Measurements from ENCODE around the gene GID8.

GID8 gene

GRCh38 chr20:62984666-62985443, 46.9 kb downstream of the GID8 start:
- Histone ChIP-seq H3K36me3 (ENCODE audit: control insufficient read depth, insufficient read depth, low read length) (no peaks in the 10 kb centered on the region), H3K4me3 (ENCODE audit: low read depth, low read length) (no peak overlapping the region), H3K4me1 (ENCODE audit: control insufficient read depth, insufficient read depth, low read length) (peaks cover 28% of the 10 kb centered on the region), H3K27me3 (ENCODE audit: control insufficient read depth, insufficient read depth, low read length) (peaks cover 26% of the 10 kb centered on the region; the same call in 1 of the 2 replicates), H3K27ac (ENCODE audit: low read depth, low read length) (no peak overlapping the region), H3K9me3 (ENCODE audit: control insufficient read depth, insufficient read depth, low read depth, low read length) (no peaks in the 10 kb centered on the region), H3K9ac (ENCODE audit: low read length) (no peak overlapping the region)

DNA sequence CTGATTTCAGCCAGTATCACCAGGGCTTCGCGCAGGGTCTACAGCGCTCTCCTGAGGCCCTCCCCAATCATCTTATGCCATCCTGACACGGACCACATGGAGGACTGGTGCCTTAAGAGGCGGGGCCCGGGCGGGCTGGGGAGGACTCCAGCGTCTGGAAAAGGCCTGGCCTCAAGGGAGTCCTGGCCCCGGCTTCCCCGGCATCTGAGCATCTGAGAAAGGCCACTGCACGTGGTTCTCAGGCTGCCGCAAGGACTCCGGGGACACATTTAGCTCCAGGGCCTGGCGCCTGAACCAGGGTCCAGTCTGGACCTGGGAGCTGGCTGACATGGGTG, 47.5 kb downstream of the GID8 start:
- no peaks in the 10 kb centered on the region for H3K36me3 ChIP-seq (ENCODE audit: control insufficient read depth, insufficient read depth, low read length)
- H3K4me1 ChIP-seq (ENCODE audit: control insufficient read depth, insufficient read depth, low read length): peaks cover 23% of the 10 kb centered on the region
- peaks cover 25% of the 10 kb centered on the region; the same call in 1 of the 2 replicates for H3K27me3 ChIP-seq (ENCODE audit: control insufficient read depth, insufficient read depth, low read length)
- H3K9me3 ChIP-seq (ENCODE audit: control insufficient read depth, insufficient read depth, low read depth, low read length): no peaks in the 10 kb centered on the region
- H3K4me3 ChIP-seq (ENCODE audit: low read depth, low read length): no peak overlapping the region
- H3K9ac ChIP-seq (ENCODE audit: low read length): no peak overlapping the region
- H3K27ac ChIP-seq (ENCODE audit: low read depth, low read length): no peak overlapping the region

DNA sequence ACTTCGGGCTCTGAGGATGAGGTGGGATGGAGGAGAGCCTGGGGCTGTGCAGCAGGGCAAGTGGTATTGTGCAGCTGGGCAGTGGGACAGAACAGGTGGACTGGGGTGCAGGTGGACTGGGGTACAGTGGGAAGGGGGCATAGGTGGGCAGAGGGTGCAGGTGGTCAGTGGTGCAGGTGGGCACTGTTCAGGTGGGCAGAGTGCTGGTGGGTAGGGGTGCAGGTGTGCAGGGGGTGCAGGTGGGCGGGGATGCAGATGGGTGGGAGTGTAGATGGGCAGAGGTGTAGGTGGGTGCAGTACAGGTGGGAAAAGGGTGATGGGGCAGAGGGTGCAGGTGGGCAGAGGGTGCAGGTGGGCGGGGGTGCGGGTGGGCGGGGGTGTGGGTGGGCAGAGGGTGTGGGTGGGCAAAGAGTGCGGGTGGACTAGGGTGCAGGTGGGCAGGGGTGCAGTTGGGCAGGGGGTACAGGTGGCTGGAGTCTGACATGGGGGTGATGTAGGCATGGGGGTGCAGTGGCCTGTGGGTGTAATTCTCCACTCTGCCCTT, 48.4 kb downstream of the GID8 start:
- H3K9ac ChIP-seq (ENCODE audit: low read length): no peak overlapping the region
- H3K9me3 ChIP-seq (ENCODE audit: control insufficient read depth, insufficient read depth, low read depth, low read length): no peaks in the 10 kb centered on the region
- H3K27me3 ChIP-seq (ENCODE audit: control insufficient read depth, insufficient read depth, low read length): peaks cover 28% of the 10 kb centered on the region; the same call in 1 of the 2 replicates
- H3K36me3 ChIP-seq (ENCODE audit: control insufficient read depth, insufficient read depth, low read length): no peaks in the 10 kb centered on the region
- H3K4me3 ChIP-seq (ENCODE audit: low read depth, low read length): no peak overlapping the region
- H3K4me1 ChIP-seq (ENCODE audit: control insufficient read depth, insufficient read depth, low read length): peaks cover 19% of the 10 kb centered on the region
- H3K27ac ChIP-seq (ENCODE audit: low read depth, low read length): no peak overlapping the region

DNA sequence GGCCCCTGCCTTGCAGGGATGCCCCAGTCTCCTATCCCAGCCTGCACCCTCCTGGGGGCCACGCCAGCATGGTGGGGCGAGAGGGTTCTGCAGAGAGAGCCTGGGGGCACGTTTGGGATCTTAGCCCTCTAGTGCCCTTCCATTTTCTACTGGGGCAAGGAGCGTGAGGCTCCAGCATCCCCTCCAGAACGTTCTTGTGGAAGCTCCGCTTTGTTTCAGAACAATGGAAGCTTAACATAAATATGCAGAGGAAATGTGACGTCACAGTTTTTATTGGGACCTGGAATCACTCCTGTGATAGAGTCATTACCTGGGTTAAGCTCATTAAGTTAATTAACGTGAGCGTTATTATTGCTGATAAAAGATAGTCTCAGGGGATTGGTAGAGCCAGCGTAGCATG, 49.2 kb downstream of the GID8 start:
- Histone ChIP-seq H3K36me3 (ENCODE audit: control insufficient read depth, insufficient read depth, low read length) (no peaks in the 10 kb centered on the region), H3K27ac (ENCODE audit: low read depth, low read length) (no peak overlapping the region), H3K4me3 (ENCODE audit: low read depth, low read length) (no peak overlapping the region), H3K9me3 (ENCODE audit: control insufficient read depth, insufficient read depth, low read depth, low read length) (no peaks in the 10 kb centered on the region), H3K4me1 (ENCODE audit: control insufficient read depth, insufficient read depth, low read length) (peaks cover 19% of the 10 kb centered on the region), H3K27me3 (ENCODE audit: control insufficient read depth, insufficient read depth, low read length) (peaks cover 34% of the 10 kb centered on the region; the same call in 1 of the 2 replicates), H3K9ac (ENCODE audit: low read length) (no peak overlapping the region)

DNA sequence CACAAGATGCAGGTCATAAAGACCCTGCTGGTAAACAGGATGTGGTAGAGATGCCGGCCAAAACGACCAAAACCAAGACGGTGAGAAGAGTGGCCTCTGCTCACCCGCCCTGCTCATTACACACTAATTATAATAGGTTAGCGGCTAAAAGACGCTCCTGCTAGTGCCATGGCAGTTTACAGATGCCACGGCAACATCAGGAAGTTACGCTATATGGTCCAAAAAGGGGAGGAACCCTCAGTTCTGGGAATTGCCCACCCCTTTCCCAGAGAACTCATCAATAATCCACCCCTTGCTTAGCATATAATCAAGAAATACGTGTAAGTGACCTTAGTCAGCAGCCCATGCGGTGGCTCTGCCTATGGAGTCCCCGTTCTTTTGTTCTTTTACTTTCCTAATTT, 51.3 kb downstream of the GID8 start:
- peaks cover 34% of the 10 kb centered on the region; the same call in 1 of the 2 replicates for H3K27me3 ChIP-seq (ENCODE audit: control insufficient read depth, insufficient read depth, low read length)
- H3K27ac ChIP-seq (ENCODE audit: low read depth, low read length): no peak overlapping the region
- no peaks in the 10 kb centered on the region for H3K9me3 ChIP-seq (ENCODE audit: control insufficient read depth, insufficient read depth, low read depth, low read length)
- no peaks in the 10 kb centered on the region for H3K36me3 ChIP-seq (ENCODE audit: control insufficient read depth, insufficient read depth, low read length)
- H3K4me1 ChIP-seq (ENCODE audit: control insufficient read depth, insufficient read depth, low read length): peaks cover 10% of the 10 kb centered on the region
- no peak overlapping the region for H3K4me3 ChIP-seq (ENCODE audit: low read depth, low read length)
- no peak overlapping the region for H3K9ac ChIP-seq (ENCODE audit: low read length)

DNA sequence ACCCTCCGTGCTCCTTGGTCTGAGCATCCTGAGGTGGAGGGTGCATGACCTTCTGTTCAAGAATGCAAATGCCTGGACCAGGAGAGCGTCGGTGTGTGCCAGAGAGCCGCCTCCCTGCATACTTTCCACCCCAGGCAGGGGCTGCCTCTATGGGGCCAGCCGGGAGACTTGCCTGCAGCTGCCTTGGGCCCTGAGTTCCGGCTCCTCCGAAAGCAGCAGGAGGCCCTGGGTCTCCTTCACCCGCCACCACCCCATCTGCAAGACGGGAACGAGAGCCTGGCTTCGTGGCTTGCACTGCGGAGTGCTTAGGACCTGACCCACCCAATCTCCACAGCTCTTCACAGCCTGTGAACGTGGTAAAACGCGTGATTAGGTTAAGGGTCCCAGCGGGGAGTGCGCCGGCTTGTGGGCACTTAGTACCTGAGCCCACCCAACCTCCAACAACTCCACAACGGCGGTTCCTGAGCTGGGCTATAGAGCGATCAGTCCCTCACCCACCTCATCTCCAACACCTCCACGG, 52.4 kb downstream of the GID8 start:
- no peak overlapping the region for H3K4me3 ChIP-seq (ENCODE audit: low read depth, low read length)
- H3K9me3 ChIP-seq (ENCODE audit: control insufficient read depth, insufficient read depth, low read depth, low read length): no peaks in the 10 kb centered on the region
- H3K27ac ChIP-seq (ENCODE audit: low read depth, low read length): no peak overlapping the region
- H3K9ac ChIP-seq (ENCODE audit: low read length): no peak overlapping the region
- no peaks in the 10 kb centered on the region for H3K36me3 ChIP-seq (ENCODE audit: control insufficient read depth, insufficient read depth, low read length)
- peaks cover 41% of the 10 kb centered on the region; the same call in 1 of the 2 replicates for H3K27me3 ChIP-seq (ENCODE audit: control insufficient read depth, insufficient read depth, low read length)
- peaks cover 11% of the 10 kb centered on the region for H3K4me1 ChIP-seq (ENCODE audit: control insufficient read depth, insufficient read depth, low read length)

GRCh38 chr20:62991196-62991807, 53.4 kb downstream of the GID8 start:
- H3K4me3 ChIP-seq (ENCODE audit: low read depth, low read length): no peak overlapping the region
- H3K27me3 ChIP-seq (ENCODE audit: control insufficient read depth, insufficient read depth, low read length): peaks cover 51% of the 10 kb centered on the region; the same call in 1 of the 2 replicates
- peaks cover 11% of the 10 kb centered on the region for H3K4me1 ChIP-seq (ENCODE audit: control insufficient read depth, insufficient read depth, low read length)

DNA sequence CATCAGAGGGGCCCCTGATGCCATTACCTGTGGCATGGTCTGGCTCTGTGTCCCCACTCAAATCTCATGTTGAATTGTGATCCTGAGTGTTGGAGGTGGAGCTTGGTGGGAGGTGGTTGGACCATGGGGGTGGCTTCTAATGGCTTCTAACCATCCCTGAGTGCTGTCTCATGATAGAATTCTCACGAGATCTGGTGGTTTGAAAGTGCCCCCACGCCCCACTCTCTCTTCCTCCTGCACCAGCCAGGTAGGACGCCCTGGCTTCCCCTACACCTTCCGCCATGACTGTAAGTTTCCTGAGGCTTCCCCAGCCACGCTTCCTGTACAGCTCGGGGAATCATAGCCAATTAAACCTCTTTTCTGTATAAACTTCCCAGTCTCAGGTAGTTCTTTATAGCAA, 53.9 kb downstream of the GID8 start:
- Histone ChIP-seq H3K9ac (ENCODE audit: low read length) (no peak overlapping the region), H3K4me1 (ENCODE audit: control insufficient read depth, insufficient read depth, low read length) (peaks cover 8% of the 10 kb centered on the region), H3K36me3 (ENCODE audit: control insufficient read depth, insufficient read depth, low read length) (no peaks in the 10 kb centered on the region), H3K27ac (ENCODE audit: low read depth, low read length) (no peak overlapping the region), H3K27me3 (ENCODE audit: control insufficient read depth, insufficient read depth, low read length) (peaks cover 53% of the 10 kb centered on the region; the same call in 1 of the 2 replicates), H3K4me3 (ENCODE audit: low read depth, low read length) (no peak overlapping the region), H3K9me3 (ENCODE audit: control insufficient read depth, insufficient read depth, low read depth, low read length) (no peaks in the 10 kb centered on the region)

More at GRCh38 chr20:62991196-62991807, 53.4 kb downstream of the GID8 start:
- no peaks in the 10 kb centered on the region for H3K9me3 ChIP-seq (ENCODE audit: control insufficient read depth, insufficient read depth, low read depth, low read length)
- no peaks in the 10 kb centered on the region for H3K36me3 ChIP-seq (ENCODE audit: control insufficient read depth, insufficient read depth, low read length)
- no peak overlapping the region for H3K27ac ChIP-seq (ENCODE audit: low read depth, low read length)
- no peak overlapping the region for H3K9ac ChIP-seq (ENCODE audit: low read length)

DNA sequence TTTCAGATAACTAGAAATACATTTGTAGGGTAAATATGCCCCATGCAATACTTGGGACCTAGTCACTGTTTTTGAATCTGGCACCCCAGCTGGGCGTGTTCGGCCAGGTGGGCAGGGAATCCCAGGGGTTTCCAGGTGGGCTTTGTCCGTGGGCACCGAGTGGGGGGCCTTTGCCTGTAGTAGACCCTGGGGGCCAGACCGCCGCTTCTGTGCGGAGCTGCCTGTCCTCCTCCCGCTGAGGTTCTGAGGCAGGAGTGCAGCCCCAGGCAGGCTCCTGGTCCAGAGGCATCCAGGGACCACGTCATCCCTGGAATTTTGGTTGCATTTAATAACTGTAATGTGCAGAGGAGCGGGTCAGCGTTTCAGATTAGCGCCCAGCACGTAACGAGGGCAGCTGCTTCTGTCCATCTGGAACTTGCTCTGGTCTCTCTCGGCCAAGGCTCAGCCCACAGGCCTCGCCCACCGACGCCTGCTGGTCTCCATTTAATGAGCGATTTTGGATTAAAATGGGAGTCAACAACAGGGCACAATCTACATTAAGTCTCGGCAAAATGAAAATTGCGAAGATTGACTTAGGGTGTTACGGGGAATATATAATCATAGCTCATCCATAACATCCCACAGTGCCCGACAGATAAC, 56.0 kb downstream of the GID8 start:
- Histone ChIP-seq H3K9me3 (ENCODE audit: control insufficient read depth, insufficient read depth, low read depth, low read length) (no peaks in the 10 kb centered on the region), H3K9ac (ENCODE audit: low read length) (no peak overlapping the region), H3K27ac (ENCODE audit: low read depth, low read length) (no peak overlapping the region), H3K36me3 (ENCODE audit: control insufficient read depth, insufficient read depth, low read length) (no peaks in the 10 kb centered on the region), H3K27me3 (ENCODE audit: control insufficient read depth, insufficient read depth, low read length) (peaks cover 61% of the 10 kb centered on the region), H3K4me1 (ENCODE audit: control insufficient read depth, insufficient read depth, low read length) (peaks cover 12% of the 10 kb centered on the region), H3K4me3 (ENCODE audit: low read depth, low read length) (no peak overlapping the region)

DNA sequence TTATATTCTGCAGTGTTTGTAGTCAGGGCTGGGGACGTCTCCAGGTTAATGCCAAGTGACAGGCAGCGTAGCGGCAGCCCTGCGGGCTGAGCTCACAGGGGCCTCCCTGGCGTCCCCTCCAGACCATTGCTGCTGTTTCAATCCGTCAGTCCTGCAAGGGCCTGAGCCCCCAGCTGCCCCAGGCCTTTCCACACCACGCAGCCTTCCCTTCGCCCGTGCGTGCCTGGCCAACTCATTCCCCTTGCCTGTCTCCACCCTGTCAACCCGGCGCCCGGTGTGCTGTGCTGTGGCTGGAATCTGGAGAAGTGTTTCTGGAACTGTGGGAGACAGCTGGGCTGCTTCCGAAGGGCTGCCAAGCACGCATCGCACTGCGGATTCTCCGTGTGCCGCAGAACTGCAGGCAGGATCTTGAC, 56.9 kb downstream of the GID8 start:
- Histone ChIP-seq H3K9me3 (ENCODE audit: control insufficient read depth, insufficient read depth, low read depth, low read length) (no peaks in the 10 kb centered on the region), H3K4me3 (ENCODE audit: low read depth, low read length) (no peak overlapping the region), H3K27ac (ENCODE audit: low read depth, low read length) (no peak overlapping the region), H3K9ac (ENCODE audit: low read length) (no peak overlapping the region), H3K4me1 (ENCODE audit: control insufficient read depth, insufficient read depth, low read length) (peaks cover 19% of the 10 kb centered on the region), H3K36me3 (ENCODE audit: control insufficient read depth, insufficient read depth, low read length) (no peaks in the 10 kb centered on the region), H3K27me3 (ENCODE audit: control insufficient read depth, insufficient read depth, low read length) (peaks cover 67% of the 10 kb centered on the region)

Measured in HUES6 (cell line).